ENCODE data around the gene CCDC40.

DNA sequence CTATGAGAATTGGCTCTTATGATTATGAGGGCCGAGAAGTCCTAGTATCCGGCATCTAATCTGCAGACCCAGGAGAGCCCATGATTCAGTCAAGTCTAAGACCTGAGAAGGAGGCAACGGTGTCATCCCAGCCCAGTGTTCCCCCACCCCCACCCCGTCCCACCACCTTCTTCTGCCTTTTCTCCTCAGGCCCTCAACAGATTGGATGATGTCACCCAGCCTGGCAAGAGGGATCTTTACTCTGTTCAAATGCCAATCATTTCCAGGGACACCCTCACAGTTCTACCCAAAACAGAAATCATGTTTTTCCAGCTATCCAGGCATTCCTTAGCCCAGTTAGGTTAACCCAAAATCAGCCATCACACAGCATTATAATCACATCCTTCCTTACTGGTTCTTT, 54.9 kb downstream of the CCDC40 start:
- no peak for TF ChIP-seq CTCF (IDR thresholded peaks at IDR 0.05)
- no peak for TF ChIP-seq POLR2A (IDR thresholded peaks at IDR 0.05)

All from body of pancreas (tissue), 4 donors.